ENCODE data around the gene RNF222. TPM values are rescaled to one million over a fixed set of nuclear protein-coding genes. Genes with fewer than 3 reads are reported as not detected.
"Not testable (repeated sequence)": the region's sequence is repeated elsewhere in the genome, so short reads cannot be mapped to it uniquely, and the experiment has no call there.

RNF222 gene
- total and polyA plus RNA-seq, 2 donors: not detected

- DNase-seq (ENCODE audit: extremely low spot score): peak; percentile 98
- H3K4me1 ChIP-seq (ENCODE audit: insufficient read depth): no peaks in the 10 kb centered on the region
- H3K4me3 ChIP-seq (ENCODE audit: low read depth, low read length): peak within 1 kb of the TSS; percentile 81
- peak within 1 kb of the TSS; percentile 86 for H3K27ac ChIP-seq (ENCODE audit: low read depth)
- WGBS: under 1% methylated on average over 55 of the region's 55 CpGs
- H3K36me3 ChIP-seq (ENCODE audit: insufficient read depth): no peaks in the 10 kb centered on the region
These were observed 14.3 kb downstream of the RNF222 start, which contains the start of gene RPL26 for GRCh38 chr17:8383143-8383822. TSS of gene RPL26 (minus strand) at chr17:8383193. CDS start at chr17:8382310, 883 bp downstream.

- DNase-seq (ENCODE audit: extremely low spot score): no peak
- no peaks in the 10 kb centered on the region for H3K4me1 ChIP-seq (ENCODE audit: insufficient read depth)
- H3K27ac ChIP-seq (ENCODE audit: low read depth): no peak overlapping the region
- H3K36me3 ChIP-seq (ENCODE audit: insufficient read depth): no peaks in the 10 kb centered on the region
- whole genome bisulfite sequencing: 2% methylated on average over 15 of the region's 15 CpGs
- peak overlapping the region; percentile 63 for H3K4me3 ChIP-seq (ENCODE audit: low read depth, low read length)
These were observed 14.8 kb downstream of the RNF222 start for GRCh38 chr17:8382880-8383142.

- Histone ChIP-seq H3K4me3 (ENCODE audit: low read depth, low read length) (peak overlapping the region; percentile 63), H3K36me3 (ENCODE audit: insufficient read depth) (no peaks in the 10 kb centered on the region), H3K27ac (ENCODE audit: low read depth) (no peak overlapping the region), H3K4me1 (ENCODE audit: insufficient read depth) (no peaks in the 10 kb centered on the region)
- DNase-seq (ENCODE audit: extremely low spot score): no peak
- 17% methylated on average over 27 of the region's 27 CpGs for WGBS
These were observed 15.4 kb downstream of the RNF222 start for GRCh38 chr17:8382052-8382879.

GRCh38 chr17:8380049-8380448 is 17.6 kb downstream of the RNF222 start:
- WGBS: 66% methylated on average over 3 of the region's 3 CpGs
- Histone ChIP-seq H3K4me1 (ENCODE audit: insufficient read depth) (no peaks in the 10 kb centered on the region), H3K4me3 (ENCODE audit: low read depth, low read length) (no peak overlapping the region), H3K36me3 (ENCODE audit: insufficient read depth) (no peaks in the 10 kb centered on the region), H3K27ac (ENCODE audit: low read depth) (no peak overlapping the region)
- DNase-seq (ENCODE audit: extremely low spot score): no peak

- not testable (repeated sequence) for H3K27ac ChIP-seq (ENCODE audit: low read depth); H3K4me3 ChIP-seq (ENCODE audit: low read depth, low read length); H3K36me3 ChIP-seq (ENCODE audit: insufficient read depth); H3K4me1 ChIP-seq (ENCODE audit: insufficient read depth); DNase-seq (ENCODE audit: extremely low spot score)
- 85% methylated on average over 8 of the region's 8 CpGs for WGBS
These were observed 19.5 kb downstream of the RNF222 start for GRCh38 chr17:8378117-8378516.

GRCh38 chr17:8377422-8377821 is 20.2 kb downstream of the RNF222 start:
- no peaks in the 10 kb centered on the region for H3K36me3 ChIP-seq (ENCODE audit: insufficient read depth)
- H3K4me1 ChIP-seq (ENCODE audit: insufficient read depth): no peaks in the 10 kb centered on the region
- WGBS: 93% methylated on average over 4 of the region's 4 CpGs
- no peak overlapping the region for H3K27ac ChIP-seq (ENCODE audit: low read depth)
- H3K4me3 ChIP-seq (ENCODE audit: low read depth, low read length): no peak overlapping the region
- no peak for DNase-seq (ENCODE audit: extremely low spot score)

- whole genome bisulfite sequencing: 1% methylated on average over 41 of the region's 41 CpGs
- peak; percentile 36 for DNase-seq (ENCODE audit: extremely low spot score)
- peak within 1 kb of the TSS; percentile 66 for H3K4me3 ChIP-seq (ENCODE audit: low read depth, low read length)
- H3K36me3 ChIP-seq (ENCODE audit: insufficient read depth): no peaks in the 10 kb centered on the region
- peak within 1 kb of the TSS; percentile 79 for H3K27ac ChIP-seq (ENCODE audit: low read depth)
- H3K4me1 ChIP-seq (ENCODE audit: insufficient read depth): no peaks in the 10 kb centered on the region
These were observed 21.2 kb downstream of the RNF222 start, which contains the start of gene KRABD2 for GRCh38 chr17:8376271-8377067. TSS of gene KRABD2 (minus strand) at chr17:8376704.

- H3K36me3 ChIP-seq (ENCODE audit: insufficient read depth): no peaks in the 10 kb centered on the region
- H3K4me1 ChIP-seq (ENCODE audit: insufficient read depth): no peaks in the 10 kb centered on the region
- peak overlapping the region; percentile 66 for H3K4me3 ChIP-seq (ENCODE audit: low read depth, low read length)
- 15% methylated on average over 18 of the region's 18 CpGs for WGBS
- H3K27ac ChIP-seq (ENCODE audit: low read depth): peak overlapping the region; percentile 15
- no peak for DNase-seq (ENCODE audit: extremely low spot score)
These were observed 21.8 kb downstream of the RNF222 start for GRCh38 chr17:8375738-8376259.

- H3K27ac ChIP-seq (ENCODE audit: low read depth); H3K36me3 ChIP-seq (ENCODE audit: insufficient read depth); H3K4me1 ChIP-seq (ENCODE audit: insufficient read depth); DNase-seq (ENCODE audit: extremely low spot score); H3K4me3 ChIP-seq (ENCODE audit: low read depth, low read length): not testable (repeated sequence)
- 94% methylated on average over 26 of the region's 26 CpGs for WGBS
These were observed 23.8 kb downstream of the RNF222 start for GRCh38 chr17:8373856-8374255.

GRCh38 chr17:8372422-8372821 is 25.2 kb downstream of the RNF222 start:
- H3K27ac ChIP-seq (ENCODE audit: low read depth): no peak overlapping the region
- H3K36me3 ChIP-seq (ENCODE audit: insufficient read depth): no peaks in the 10 kb centered on the region
- no peak for DNase-seq (ENCODE audit: extremely low spot score)
- H3K4me1 ChIP-seq (ENCODE audit: insufficient read depth): no peaks in the 10 kb centered on the region
- H3K4me3 ChIP-seq (ENCODE audit: low read depth, low read length): no peak overlapping the region
- WGBS: 88% methylated on average over 7 of the region's 7 CpGs

GRCh38 chr17:8371786-8372185 is 25.8 kb downstream of the RNF222 start:
- H3K4me3 ChIP-seq (ENCODE audit: low read depth, low read length): no peak overlapping the region
- DNase-seq (ENCODE audit: extremely low spot score): no peak
- H3K36me3 ChIP-seq (ENCODE audit: insufficient read depth): no peaks in the 10 kb centered on the region
- H3K27ac ChIP-seq (ENCODE audit: low read depth): no peak overlapping the region
- 63% methylated on average over 4 of the region's 4 CpGs for WGBS
- no peaks in the 10 kb centered on the region for H3K4me1 ChIP-seq (ENCODE audit: insufficient read depth)

GRCh38 chr17:8369944-8370343 is 27.7 kb downstream of the RNF222 start:
- DNase-seq (ENCODE audit: extremely low spot score): no peak
- WGBS: 88% methylated on average over 8 of the region's 8 CpGs
- H3K27ac ChIP-seq (ENCODE audit: low read depth): no peak overlapping the region
- no peaks in the 10 kb centered on the region for H3K36me3 ChIP-seq (ENCODE audit: insufficient read depth)
- no peaks in the 10 kb centered on the region for H3K4me1 ChIP-seq (ENCODE audit: insufficient read depth)
- no peak overlapping the region for H3K4me3 ChIP-seq (ENCODE audit: low read depth, low read length)

- no peaks in the 10 kb centered on the region for H3K4me1 ChIP-seq (ENCODE audit: insufficient read depth)
- no peak for DNase-seq (ENCODE audit: extremely low spot score)
- H3K36me3 ChIP-seq (ENCODE audit: insufficient read depth): no peaks in the 10 kb centered on the region
- no peak overlapping the region for H3K4me3 ChIP-seq (ENCODE audit: low read depth, low read length)
- WGBS: 94% methylated on average over 3 of the region's 3 CpGs
- H3K27ac ChIP-seq (ENCODE audit: low read depth): no peak overlapping the region
These were observed 29.4 kb downstream of the RNF222 start for GRCh38 chr17:8368193-8368592.

All from urinary bladder (tissue), 4 donors.